Vagina (tissue), 2 donors: ENCODE measurements around the gene C5orf63.

ENCODE experiments used
- POLR2A ChIP-seq, 2 donors: fragments of 450-650 bp; IDR thresholded peaks; one replicate each; pipeline ENCODE4 v1.6.1; 2017; ENCODE audit warnings: antibody characterized with exemption in 2 of 2, mild to moderate bottlenecking in 2 of 2, moderate library complexity in 2 of 2
- TF ChIP-seq, protein P1 (sequence below), 3 experiments: fragments of 450-650 bp in 2 of 3; fragments of 200-600 bp in 1 of 3; sonication (generic) in 1 of 3; IDR thresholded peaks; one replicate each; pipeline ENCODE4 v1.5.1; 2017 to 2019; ENCODE audit warnings: antibody characterized with exemption in 3 of 3, mild to moderate bottlenecking in 2 of 3, moderate library complexity in 2 of 3

- TF ChIP-seq, protein P1, sequence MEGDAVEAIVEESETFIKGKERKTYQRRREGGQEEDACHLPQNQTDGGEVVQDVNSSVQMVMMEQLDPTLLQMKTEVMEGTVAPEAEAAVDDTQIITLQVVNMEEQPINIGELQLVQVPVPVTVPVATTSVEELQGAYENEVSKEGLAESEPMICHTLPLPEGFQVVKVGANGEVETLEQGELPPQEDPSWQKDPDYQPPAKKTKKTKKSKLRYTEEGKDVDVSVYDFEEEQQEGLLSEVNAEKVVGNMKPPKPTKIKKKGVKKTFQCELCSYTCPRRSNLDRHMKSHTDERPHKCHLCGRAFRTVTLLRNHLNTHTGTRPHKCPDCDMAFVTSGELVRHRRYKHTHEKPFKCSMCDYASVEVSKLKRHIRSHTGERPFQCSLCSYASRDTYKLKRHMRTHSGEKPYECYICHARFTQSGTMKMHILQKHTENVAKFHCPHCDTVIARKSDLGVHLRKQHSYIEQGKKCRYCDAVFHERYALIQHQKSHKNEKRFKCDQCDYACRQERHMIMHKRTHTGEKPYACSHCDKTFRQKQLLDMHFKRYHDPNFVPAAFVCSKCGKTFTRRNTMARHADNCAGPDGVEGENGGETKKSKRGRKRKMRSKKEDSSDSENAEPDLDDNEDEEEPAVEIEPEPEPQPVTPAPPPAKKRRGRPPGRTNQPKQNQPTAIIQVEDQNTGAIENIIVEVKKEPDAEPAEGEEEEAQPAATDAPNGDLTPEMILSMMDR (IDR thresholded peaks at IDR 0.05), result no peak
- no peak for TF ChIP-seq POLR2A (IDR thresholded peaks at IDR 0.05)
These were observed 4.6 kb downstream of the C5orf63 start for GRCh38 chr5:127068493-127069214.
